NB4 (cell line): ENCODE data around the gene GLB1L.
"Not testable (repeated sequence)": the region's sequence is repeated elsewhere in the genome, so short reads cannot be mapped to it uniquely, and the experiment has no call there.

Experiments used
- DNase-seq: peaks from one replicate; pipeline ENCODE4 v3.0.0; 2010; ENCODE audit warnings: low read depth
- H3K4me3 ChIP-seq: one replicate; pipeline ENCODE4 v1.5.1; 2011; ENCODE audit warnings: mild to moderate bottlenecking, low read depth, low read length, moderate library complexity
- MYC ChIP-seq: IDR thresholded peaks from 2 replicates; pipeline ENCODE4 v1.6.1; 2011; ENCODE audit warnings: low read depth, low read length
- POLR2A ChIP-seq: IDR thresholded peaks from 2 replicates; pipeline ENCODE4 v1.6.1; 2011; ENCODE audit warnings: mild to moderate bottlenecking; ENCODE audit not compliant: insufficient read length; ENCODE audit errors: extremely low read depth
- TF ChIP-seq, protein P1 (sequence below): IDR thresholded peaks from 2 replicates; pipeline ENCODE4 v1.6.1; 2011; ENCODE audit warnings: low read depth, low read length
- TF ChIP-seq, protein P2 (sequence below): IDR thresholded peaks from one replicate; pipeline ENCODE4 v1.5.1; 2012; ENCODE audit warnings: low read depth, low read length

GLB1L gene

DNA sequence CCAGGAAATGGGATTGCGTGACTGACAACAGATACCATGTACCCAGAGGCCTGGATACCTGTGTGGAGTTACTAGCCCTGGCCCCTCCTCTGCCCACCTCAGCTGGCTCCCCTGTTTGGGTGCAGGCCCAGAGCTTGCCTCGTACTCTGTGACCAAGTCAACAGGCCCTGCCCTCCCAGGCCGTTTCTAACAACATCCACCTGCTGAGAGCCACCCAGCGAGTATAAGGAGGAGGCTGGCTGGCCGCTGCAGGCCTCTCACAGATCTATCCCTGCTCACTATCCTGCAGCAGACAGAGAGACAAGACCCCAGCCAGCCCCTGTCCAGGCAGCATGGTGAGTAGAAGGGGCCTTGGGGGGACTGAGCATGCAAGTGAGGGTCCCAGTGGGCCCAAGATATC lies 21.0 kb upstream of the GLB1L start:
- no peak for DNase-seq
- H3K4me3 ChIP-seq, result no peak overlapping the region
- TF ChIP-seq, protein P1, sequence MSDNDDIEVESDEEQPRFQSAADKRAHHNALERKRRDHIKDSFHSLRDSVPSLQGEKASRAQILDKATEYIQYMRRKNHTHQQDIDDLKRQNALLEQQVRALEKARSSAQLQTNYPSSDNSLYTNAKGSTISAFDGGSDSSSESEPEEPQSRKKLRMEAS, result no peak
- no peak for TF ChIP-seq MYC
- TF ChIP-seq POLR2A, result no peak
- TF ChIP-seq, protein P2, sequence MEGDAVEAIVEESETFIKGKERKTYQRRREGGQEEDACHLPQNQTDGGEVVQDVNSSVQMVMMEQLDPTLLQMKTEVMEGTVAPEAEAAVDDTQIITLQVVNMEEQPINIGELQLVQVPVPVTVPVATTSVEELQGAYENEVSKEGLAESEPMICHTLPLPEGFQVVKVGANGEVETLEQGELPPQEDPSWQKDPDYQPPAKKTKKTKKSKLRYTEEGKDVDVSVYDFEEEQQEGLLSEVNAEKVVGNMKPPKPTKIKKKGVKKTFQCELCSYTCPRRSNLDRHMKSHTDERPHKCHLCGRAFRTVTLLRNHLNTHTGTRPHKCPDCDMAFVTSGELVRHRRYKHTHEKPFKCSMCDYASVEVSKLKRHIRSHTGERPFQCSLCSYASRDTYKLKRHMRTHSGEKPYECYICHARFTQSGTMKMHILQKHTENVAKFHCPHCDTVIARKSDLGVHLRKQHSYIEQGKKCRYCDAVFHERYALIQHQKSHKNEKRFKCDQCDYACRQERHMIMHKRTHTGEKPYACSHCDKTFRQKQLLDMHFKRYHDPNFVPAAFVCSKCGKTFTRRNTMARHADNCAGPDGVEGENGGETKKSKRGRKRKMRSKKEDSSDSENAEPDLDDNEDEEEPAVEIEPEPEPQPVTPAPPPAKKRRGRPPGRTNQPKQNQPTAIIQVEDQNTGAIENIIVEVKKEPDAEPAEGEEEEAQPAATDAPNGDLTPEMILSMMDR, result no peak

DNA sequence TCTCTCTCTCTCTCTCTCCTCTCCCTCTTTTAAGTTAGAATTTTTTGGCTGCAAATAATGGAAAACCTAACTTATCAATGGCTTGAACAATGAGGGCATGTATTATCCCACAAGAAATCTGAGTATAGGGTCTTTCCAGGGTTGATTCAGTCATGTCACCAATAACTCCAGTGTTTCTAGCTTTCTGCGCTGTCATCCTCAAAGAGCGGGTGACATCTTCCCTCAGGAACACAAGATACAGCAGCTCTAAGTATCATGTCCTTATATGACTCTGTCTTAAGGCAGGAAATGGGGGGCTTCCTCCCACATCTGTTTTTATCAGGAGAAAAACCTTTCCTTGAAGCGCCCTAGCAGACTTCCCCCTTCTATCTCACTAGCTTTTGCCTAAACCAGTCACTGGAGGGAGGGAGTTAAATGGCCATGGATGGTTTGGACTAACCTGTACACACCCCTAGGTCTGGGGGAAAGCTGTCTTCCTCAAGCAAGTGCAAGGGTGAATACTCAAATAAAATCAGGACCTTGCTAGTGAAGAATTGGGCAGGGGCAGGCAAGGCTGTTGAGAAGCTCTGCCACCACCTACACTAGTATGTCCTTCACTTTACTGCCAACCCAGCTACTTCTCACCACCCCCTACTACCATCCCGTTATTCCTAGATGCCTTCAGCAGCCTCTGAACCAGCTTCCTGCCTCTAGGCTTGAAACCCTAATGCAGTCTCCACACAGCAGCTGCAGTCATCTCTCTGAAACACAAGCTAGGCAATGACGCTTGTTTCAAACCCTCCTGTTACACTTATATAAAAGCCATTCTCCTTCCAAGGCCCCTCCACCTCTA lies 16.0 kb upstream of the GLB1L start:
- DNase-seq, result peak; percentile 44
- TF ChIP-seq, protein P2, result no peak
- TF ChIP-seq POLR2A (no peak), MYC (no peak)
- no peak overlapping the region for H3K4me3 ChIP-seq

DNA sequence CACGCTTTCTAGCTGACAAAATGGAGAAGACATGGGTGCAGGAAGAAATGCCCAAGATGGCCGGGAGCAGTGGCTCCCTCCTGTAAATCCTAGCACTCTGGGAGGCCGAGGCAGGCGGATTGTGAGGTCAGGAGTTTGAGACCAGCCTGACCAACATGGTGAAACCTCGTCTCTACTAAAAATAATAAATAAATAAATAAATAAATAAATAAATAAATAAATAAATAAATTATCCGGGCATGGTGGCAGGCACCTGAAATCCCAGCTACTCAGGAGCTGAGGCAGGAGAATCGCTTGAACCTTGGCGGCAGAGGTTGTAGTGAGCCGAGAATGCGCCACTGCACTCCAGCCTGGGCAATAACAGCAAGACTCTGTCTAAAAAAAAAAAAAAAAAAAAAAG lies 13.7 kb upstream of the GLB1L start:
- DNase-seq, result not testable (repeated sequence)

DNA sequence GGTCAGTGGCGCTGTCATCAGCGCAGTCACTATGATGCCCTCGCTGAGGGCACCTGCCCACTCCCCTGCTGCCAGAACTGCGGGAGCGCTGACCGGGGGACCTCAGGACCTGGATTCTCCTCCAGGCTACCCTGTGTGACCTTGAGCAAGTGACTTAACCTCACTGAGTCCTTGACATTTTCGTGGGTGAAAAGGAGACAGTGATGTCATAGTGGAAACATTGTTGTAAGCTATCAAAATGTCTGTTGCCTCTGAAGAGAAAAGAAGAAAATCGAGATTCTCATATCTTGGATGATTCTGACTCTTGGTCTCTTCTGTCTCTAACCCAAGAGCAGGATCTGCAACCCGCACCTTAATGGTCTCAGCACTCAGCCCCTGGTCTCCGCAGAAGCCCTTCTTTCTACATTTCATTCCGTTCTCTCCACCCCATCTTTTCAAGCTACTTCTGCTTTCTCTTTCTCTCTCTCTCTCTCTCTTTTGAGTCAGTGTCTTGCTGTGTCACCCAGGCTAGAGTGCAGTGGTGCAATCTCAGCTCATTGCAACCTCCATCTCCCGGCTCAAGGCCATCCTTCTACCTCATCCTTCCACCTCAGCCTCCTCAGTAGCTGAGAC lies 9.5 kb upstream of the GLB1L start:
- H3K4me3 ChIP-seq, result peak overlapping the region; percentile 41
- DNase-seq, result peak; percentile 79
- TF ChIP-seq POLR2A (no peak), MYC (no peak)
- TF ChIP-seq, protein P2, result no peak
- TF ChIP-seq, protein P1, result no peak

More for the DNA sequence above, 13.7 kb upstream of the GLB1L start:
- H3K4me3 ChIP-seq, result not testable (repeated sequence)

DNA sequence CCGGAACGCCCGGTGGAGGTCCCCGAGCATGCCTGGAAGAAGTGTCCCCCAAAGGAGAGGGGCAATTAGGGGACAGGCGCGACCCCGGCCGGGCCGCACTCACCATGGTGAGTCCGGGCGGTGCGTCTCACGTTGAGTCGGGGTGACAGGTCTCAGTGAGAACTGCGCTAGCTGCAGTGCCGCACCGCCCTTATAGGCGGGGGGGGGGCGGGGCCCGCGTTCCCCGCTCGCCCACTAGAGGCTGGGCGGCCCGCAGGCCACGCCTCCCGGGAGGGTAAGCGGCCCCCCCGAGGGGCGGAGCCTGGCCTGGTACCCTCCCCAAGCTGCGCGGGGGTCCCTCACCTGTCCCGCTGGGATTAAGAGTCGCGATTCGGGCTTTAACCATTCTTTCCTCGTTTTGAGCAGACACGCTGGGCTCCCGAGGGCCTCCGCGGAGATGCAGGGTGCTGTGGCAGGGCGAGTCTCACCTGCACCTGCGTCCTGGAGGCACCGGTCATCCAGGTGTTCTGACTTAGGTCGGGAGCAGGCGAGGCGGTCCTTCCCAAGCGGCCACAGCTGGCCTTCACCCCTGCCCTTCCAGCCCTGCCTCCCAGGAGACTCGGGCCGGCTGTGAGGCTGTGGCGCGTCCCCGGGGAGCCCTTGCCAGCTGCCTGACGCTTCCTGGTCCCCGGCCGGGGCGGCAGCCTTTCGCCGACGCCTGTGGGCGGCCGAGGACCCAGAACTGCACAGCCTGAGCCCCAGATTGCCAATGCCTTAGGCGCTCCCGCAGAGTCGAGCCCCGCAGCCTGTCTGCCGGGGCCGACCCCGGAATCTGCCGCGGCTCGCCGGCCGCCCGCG lies 8.7 kb upstream of the GLB1L start, which contains the start of gene TUBA4A:
TSS of gene TUBA4A (minus strand) at position 166 of the 837 bp plus-strand sequence. CDS start at position 106, 60 bp downstream.
- peak within 1 kb of the TSS; percentile 66 for H3K4me3 ChIP-seq
- peak; percentile 89 for DNase-seq
- TF ChIP-seq MYC (no peak), POLR2A (peak; percentile 96)
- TF ChIP-seq, protein P1, result peak; percentile 36; the same call in 1 of the 2 replicates
- TF ChIP-seq, protein P2, result no peak
